ENCODE results near the gene PIBF1.

GRCh38 chr13:72920097-72920496 lies 138.2 kb downstream of the PIBF1 start:
- no peak for TF ChIP-seq CTCF (IDR thresholded peaks at IDR 0.05)
- TF ChIP-seq EZH2phosphoT487 (IDR thresholded peaks at IDR 0.05), result no peak
- no peak for TF ChIP-seq EZH2 (IDR thresholded peaks at IDR 0.05)
